KOPT-K1 (cell line): ENCODE results near the gene ARL15.

Experiments used
- H3K27ac ChIP-seq: fragments of 200-600 bp; sonication (generic); 2 replicates; pipeline ENCODE4 v1.5.1; 2016; ENCODE audit warnings: antibody characterized with exemption, mild to moderate bottlenecking, low read depth, low read length; ENCODE audit not compliant: poor library complexity, severe bottlenecking
- H3K36me3 ChIP-seq: fragments of 200-600 bp; sonication (generic); 2 replicates; pipeline ENCODE4 v1.5.1; 2017; ENCODE audit warnings: antibody characterized with exemption, mild to moderate bottlenecking, low read length, moderate library complexity; ENCODE audit not compliant: insufficient read depth
- H3K9me3 ChIP-seq: fragments of 200-600 bp; sonication (generic); 2 replicates; pipeline ENCODE4 v1.5.1; 2017; ENCODE audit warnings: antibody characterized with exemption, low read length, mild to moderate bottlenecking; ENCODE audit not compliant: insufficient read depth, poor library complexity, severe bottlenecking

Gene ARL15

GRCh38 chr5:54304040-54304439 lies 6.3 kb downstream of the ARL15 start:
- Histone ChIP-seq H3K27ac (no peak overlapping the region), H3K36me3 (no peaks in the 10 kb centered on the region), H3K9me3 (no peaks in the 10 kb centered on the region)

DNA sequence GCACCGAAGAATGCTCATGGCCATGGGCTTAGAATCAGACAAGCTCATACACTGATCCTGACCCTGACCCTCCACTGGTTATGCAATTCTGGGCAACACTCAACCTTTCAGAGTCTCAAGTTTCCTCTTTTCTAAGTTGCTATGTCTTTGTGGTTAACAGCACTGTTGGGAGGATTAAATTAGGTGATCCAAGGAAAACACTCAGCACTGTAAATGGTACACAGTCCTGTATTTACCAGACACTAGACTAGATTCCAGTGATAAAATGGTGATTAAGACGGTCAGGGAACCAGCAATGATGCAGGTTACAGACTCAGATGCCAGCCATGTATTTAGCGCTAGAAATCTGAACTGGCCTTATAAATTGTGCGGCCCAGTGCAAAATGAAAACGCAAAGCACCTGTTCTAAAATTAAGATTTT lies 8.1 kb downstream of the ARL15 start:
- H3K9me3 ChIP-seq, result no peaks in the 10 kb centered on the region
- H3K36me3 ChIP-seq, result no peaks in the 10 kb centered on the region
- H3K27ac ChIP-seq, result no peak overlapping the region

DNA sequence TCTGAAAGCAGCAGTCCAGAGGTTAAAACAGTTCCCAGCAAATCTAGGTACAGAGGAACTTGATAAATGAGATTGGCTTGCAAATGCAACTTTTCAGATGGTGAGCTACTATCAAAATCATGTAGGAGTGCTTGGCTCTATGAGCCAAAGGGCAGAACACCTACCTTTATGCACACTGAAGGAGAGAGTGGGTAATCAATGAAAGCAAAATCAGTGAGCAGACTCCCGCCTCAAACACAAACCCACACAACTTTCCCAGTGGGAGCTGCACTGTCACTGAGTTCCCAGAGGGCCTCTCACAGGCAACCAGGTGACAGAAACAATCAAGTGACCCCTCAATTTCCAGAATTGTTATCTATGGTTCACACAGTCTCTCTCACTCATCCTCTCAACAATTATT lies 8.5 kb downstream of the ARL15 start:
- Histone ChIP-seq H3K27ac (no peak overlapping the region), H3K9me3 (no peaks in the 10 kb centered on the region), H3K36me3 (no peaks in the 10 kb centered on the region)

DNA sequence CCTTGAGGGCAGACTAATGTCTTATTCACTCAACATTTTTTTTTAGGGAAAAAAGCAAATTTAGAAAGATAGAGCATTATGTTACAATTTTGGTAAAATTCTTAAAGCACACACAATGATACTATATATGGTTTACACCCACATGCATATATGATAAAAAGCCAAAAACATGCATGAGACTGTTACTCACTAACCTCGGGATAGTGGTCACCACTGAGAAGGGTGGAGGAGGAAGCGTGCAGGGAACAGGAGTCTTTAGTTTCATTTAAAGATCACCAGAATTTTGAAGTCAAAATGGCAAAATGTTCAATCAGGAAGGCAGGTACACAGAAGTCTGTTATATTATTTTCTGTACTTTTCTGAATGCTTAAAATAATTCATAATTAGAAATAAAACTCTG lies 9.2 kb downstream of the ARL15 start:
- H3K9me3 ChIP-seq, result no peaks in the 10 kb centered on the region

GRCh38 chr5:54298947-54299346 lies 11.4 kb downstream of the ARL15 start:
- Histone ChIP-seq H3K27ac (no peak overlapping the region), H3K36me3 (no peaks in the 10 kb centered on the region), H3K9me3 (no peaks in the 10 kb centered on the region)

More for the DNA sequence above, 9.2 kb downstream of the ARL15 start:
- no peak overlapping the region for H3K27ac ChIP-seq
- H3K36me3 ChIP-seq, result no peaks in the 10 kb centered on the region

DNA sequence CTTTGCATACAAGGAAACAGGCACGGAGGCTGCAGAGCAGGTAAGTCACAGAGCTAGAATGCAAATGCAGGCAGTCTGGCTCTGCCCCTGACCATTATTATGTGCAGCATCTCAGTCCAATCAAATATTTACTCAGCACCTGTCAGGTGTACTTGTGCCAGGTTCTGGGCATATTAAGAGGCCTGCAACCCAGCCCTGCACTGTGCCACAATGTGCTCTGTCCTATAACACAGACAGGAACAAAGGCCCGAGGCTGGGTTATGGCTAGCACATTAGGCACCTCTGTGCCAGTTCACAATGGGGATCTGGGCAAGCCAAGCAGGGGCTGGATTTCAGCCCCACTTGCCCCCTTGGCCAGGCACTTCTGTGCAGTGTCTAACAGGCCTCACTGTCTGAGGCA lies 14.0 kb downstream of the ARL15 start:
- Histone ChIP-seq H3K9me3 (no peaks in the 10 kb centered on the region), H3K36me3 (no peaks in the 10 kb centered on the region), H3K27ac (no peak overlapping the region)

DNA sequence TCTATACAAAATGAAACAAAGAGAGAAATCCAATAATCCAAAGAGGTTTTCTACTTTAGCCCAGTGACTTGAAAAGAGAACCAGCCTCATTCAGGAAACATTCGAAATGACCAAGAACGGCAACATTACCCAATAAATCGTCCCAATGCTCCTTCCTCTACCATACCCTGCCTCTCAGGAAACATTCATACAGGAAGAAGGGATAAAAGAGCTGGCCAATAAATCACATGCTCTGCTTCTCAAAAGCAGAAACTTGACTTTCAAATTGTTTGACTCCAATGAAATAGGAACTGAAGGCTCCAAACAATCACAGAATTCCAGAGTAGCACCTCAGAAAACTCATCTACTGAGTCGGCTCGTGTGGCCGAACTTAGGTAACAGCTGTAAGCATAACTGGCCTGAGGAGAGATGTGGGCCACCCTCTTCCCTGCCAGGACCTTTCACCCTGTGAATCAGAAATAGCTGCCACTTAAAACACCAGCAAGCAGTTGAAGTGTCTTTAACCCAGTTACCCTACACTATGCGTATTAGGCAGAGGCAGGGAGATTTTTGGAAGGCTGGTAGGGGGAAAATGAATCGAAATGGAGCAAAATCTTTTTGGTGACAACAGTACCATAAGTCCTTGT lies 14.6 kb downstream of the ARL15 start:
- H3K9me3 ChIP-seq, result no peaks in the 10 kb centered on the region
- H3K36me3 ChIP-seq, result no peaks in the 10 kb centered on the region
- H3K27ac ChIP-seq, result no peak overlapping the region

DNA sequence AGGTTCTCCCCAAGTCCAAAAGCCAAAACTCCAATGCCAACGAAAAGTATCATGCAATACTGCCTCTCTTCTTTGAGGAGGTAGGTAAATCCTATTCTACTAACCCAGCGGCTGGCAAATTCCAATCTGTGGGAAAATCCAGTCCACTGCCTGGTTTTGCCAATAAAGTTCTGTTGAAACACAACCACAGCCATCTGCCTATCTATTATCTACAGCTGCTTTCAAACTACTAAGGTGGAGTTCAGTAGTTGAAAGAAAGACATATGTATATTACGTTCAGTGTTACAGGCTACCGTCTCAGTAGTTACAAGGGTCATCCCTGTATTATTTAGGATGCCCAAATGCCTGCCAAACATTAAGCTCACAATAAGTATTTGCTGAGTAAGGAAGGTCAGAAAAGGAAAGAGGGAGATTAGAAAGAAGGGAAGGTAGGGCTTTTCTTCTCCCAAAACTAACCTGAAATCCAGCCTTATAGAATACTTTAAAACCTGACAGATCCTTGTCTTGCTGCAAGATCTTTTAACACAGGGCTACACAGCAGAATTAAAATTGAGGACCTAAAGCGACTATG lies 16.2 kb downstream of the ARL15 start:
- Histone ChIP-seq H3K36me3 (no peaks in the 10 kb centered on the region), H3K27ac (no peak overlapping the region), H3K9me3 (no peaks in the 10 kb centered on the region)

GRCh38 chr5:54292866-54293265 lies 17.5 kb downstream of the ARL15 start:
- Histone ChIP-seq H3K9me3 (peaks cover under 1% of the 10 kb centered on the region), H3K36me3 (no peaks in the 10 kb centered on the region), H3K27ac (no peak overlapping the region)

DNA sequence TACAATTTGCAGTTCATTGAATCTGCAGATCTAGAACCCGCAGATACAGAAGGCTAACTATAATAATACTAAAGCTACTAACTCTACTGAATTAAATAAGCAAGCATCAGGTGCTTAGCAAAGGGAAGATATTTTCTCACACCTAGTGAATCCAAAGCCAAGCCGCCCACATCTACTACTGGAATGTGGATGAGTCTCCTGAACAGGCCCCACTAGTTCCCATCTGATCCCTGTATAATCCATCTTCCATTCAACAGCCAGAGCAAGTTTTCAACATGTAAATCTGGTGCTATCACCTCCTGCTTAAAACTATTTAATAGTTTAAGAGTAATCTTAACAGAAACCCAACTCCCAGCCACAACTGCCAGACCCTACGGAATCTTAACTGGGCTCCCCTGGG lies 18.9 kb downstream of the ARL15 start:
- no peak overlapping the region for H3K27ac ChIP-seq
- peaks cover 12% of the 10 kb centered on the region for H3K9me3 ChIP-seq

GRCh38 chr5:54289769-54290168 lies 20.6 kb downstream of the ARL15 start:
- Histone ChIP-seq H3K9me3 (peaks cover 14% of the 10 kb centered on the region), H3K36me3 (no peaks in the 10 kb centered on the region), H3K27ac (no peak overlapping the region)

More for the DNA sequence above, 18.9 kb downstream of the ARL15 start:
- no peaks in the 10 kb centered on the region for H3K36me3 ChIP-seq

DNA sequence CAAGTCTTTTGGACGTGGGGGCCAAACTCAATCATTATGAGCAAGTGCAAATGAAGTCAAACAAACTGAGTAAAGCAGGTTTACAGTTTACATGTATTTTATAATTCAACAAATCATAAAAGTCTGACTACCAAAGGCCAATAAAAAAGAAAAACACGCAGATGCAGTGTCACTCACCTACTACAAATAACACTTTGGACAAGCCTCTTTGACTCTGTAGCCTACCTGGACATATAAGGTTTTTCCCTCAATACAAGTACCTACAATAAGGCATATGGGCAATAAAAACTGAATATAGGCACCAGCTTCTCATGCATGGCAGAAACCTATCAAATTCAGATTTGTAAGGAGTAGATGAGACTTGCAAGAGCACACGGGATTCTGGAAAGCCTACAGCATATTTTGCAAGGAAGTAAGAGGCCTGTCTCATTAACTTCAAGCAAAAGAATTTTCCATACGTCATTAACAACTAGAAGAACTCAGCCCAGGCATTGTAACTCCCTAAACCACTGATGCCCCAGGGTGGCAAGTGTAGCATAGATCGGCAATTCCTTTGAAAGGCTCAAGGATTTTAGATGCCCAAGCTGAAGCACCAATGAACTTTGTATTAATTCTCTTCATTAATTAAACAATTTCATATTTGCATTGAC lies 21.7 kb downstream of the ARL15 start:
- Histone ChIP-seq H3K9me3 (peaks cover 14% of the 10 kb centered on the region), H3K27ac (no peak overlapping the region), H3K36me3 (no peaks in the 10 kb centered on the region)

GRCh38 chr5:54285686-54286085 lies 24.7 kb downstream of the ARL15 start:
- no peak overlapping the region for H3K27ac ChIP-seq
- peaks cover 14% of the 10 kb centered on the region for H3K9me3 ChIP-seq
- no peaks in the 10 kb centered on the region for H3K36me3 ChIP-seq

GRCh38 chr5:54284586-54284985 lies 25.8 kb downstream of the ARL15 start:
- Histone ChIP-seq H3K36me3 (no peaks in the 10 kb centered on the region), H3K9me3 (peaks cover 14% of the 10 kb centered on the region), H3K27ac (no peak overlapping the region)

DNA sequence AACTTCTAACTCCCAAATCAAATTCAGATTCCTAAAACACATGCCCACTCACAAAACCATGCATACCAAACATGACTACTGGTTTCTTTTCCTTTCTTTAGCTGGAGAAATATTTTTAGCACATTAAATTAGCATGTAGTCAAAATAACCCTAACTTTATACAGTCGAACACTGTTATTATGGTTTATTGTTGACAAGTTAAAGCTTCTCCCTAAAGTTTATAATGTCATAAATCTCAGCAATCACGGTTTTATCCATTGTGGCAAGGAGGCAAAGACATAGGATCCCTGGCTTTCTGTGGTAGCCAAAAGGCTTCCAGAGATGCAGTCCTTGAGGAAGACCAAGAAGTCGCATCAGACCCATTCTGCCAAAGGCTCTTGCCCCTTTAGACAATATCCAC lies 27.5 kb downstream of the ARL15 start:
- no peaks in the 10 kb centered on the region for H3K36me3 ChIP-seq
- H3K27ac ChIP-seq, result no peak overlapping the region
- peaks cover 14% of the 10 kb centered on the region for H3K9me3 ChIP-seq
